ENCODE data around the gene GLUL.
"Not testable (repeated sequence)": the region's sequence is repeated elsewhere in the genome, so short reads cannot be mapped to it uniquely, and the experiment has no call there.

Gene GLUL

DNA sequence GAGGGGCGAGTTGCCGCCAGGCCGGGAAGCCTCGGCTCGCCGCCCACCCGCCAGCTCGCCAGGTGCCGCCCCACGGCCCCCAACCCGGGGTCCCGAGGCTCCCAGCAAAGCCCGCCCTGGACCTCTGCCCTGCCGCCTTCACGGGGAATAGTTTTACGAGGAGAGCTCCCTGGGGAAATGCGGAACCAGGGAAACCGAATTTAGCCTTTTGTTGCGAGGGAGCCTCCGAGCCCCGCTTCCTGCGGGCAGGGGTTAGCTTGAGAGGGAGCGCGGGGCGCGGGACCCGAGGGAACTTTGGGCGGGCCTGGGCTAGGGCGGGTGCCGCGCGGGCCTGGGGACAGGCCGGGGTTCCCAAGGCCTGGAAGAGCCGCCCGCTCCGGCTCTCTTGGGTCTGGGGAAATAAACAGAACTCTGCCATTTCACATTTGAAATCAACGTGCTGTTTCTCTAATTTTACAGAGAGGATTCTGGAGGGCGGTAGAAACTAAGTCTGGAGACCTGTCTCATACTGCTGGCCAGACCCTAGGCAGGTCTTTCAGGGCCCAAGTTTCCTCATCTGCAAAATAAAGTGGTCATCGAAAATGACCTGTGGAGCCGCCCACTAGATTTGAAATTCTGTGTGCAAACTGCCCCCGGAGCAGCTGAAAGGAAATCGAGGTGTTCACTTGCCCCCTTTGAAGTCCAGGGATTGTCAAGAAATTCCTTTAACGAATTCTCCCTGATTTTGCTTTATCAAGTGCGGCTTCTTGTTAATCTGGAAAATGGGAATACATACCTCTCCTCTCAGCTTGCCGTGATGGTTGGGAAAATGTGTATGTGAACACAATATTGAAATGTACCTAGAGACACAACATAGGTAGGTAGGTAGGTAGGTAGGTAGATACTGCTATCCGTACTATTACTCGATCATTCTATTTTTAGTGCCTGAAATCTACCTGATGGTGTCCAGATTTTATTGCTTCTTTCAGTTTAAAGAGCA, 749 bp upstream of the GLUL start:
- DNase-seq, result peak; percentile 66

DNA sequence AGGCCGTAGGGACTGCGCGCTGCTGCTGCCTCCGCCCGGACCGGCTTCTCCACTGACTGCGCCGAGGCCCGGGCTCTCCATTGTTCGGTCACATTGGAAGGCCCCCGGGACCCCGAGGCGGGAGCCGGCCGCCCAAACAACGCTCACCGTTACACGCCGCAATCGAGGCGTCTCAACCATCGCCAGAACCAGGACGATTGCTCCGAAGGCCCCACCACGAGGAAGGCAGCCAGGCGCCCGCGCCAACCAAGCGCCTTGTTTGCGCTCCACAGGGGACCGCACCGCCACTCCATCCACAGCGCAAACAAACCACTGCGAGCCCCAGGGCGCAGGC, 595 bp downstream of the GLUL start:
- DNase-seq, result no peak

DNA sequence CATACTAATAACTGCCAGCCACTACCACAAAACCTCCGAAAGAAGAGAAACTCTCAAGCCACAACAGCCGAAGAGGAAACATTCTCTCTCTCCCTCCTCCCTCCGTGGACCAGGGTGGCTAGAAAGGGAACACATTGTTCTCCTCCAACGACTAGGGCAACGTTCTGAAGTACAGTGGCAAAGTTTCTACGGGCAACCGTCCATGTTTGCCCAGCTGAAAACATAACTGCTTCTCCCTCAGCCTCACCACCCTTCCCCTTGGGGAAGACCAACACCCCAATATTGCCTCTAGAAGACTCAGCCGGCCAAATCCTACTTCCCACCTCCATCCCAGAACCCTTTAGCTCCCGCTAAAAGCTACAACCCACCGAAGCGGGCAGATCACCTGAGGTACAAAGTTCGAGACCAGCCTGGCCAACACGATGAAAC, 2.0 kb downstream of the GLUL start:
- DNase-seq, result no peak

DNA sequence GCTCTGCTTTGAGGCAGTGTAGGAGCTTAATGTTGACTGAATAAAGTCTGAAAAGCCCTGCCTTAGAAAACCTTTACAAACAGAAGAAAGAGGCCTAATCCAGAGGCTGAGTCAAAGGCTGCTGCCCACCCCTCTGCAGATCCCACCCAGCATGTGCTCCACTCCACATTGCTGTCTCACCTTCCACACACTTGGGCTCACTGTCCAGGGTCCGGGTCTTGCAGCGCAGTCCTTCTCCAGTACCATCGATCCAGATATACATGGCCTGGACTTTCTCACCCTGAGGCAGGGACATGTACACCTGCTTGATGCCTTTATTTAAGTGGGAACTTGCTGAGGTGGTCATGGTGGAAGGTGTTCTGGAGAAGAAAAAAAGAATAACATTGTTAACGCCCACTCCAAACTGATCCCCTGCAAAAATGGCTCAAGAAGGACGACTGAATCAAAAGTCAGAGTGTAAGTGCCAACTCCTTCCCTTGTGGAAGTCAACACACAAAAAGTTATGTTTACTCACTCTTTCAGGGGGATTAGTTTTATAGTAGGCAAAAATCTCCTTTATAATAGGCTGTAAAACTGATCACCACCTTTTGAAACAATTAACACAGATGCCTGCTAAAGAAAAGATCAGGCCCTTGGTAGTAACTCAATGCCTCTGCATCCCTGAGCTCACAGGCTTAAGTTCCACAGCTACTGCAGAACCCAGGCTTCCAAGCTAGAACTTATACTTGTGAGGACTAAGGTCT, 3.0 kb downstream of the GLUL start:
- no peak for DNase-seq

DNA sequence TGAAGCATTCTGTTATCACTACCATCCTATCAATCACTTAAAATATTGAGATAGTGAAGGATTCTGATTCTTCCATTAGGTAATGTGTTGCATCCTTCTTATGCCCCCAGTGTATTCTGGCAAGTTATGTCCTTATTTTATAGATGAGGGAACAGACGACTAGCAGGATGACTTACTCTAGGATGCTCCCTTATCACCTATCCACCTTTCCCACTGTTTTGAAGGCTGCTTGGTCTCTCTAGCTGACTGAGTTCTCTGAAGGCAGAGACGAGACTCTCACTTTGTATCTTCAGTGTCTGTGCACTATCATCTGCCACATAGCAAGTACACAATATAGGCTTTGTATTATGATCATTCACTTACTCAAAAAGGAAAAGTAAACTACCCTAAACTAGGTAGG, 4.0 kb downstream of the GLUL start:
- no peak for DNase-seq

DNA sequence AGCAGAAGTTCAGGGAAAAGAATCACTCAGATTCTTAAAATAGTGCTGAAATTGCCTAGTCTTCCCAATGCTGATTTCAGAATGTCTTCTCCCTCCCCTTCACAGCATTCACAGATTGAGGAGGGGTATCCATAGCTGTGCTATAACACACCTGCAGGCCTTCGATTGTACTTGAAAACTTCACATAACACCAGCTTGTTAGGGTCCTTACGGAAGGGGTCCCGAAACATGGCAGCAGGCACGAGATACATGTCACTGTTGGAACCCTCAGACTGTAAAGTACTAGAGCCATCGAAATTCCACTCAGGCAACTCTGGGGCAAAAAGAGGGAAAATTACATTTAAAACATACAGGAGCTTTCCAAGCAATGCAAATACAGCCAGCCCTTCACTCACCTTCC, 4.6 kb downstream of the GLUL start:
- no peak for DNase-seq

DNA sequence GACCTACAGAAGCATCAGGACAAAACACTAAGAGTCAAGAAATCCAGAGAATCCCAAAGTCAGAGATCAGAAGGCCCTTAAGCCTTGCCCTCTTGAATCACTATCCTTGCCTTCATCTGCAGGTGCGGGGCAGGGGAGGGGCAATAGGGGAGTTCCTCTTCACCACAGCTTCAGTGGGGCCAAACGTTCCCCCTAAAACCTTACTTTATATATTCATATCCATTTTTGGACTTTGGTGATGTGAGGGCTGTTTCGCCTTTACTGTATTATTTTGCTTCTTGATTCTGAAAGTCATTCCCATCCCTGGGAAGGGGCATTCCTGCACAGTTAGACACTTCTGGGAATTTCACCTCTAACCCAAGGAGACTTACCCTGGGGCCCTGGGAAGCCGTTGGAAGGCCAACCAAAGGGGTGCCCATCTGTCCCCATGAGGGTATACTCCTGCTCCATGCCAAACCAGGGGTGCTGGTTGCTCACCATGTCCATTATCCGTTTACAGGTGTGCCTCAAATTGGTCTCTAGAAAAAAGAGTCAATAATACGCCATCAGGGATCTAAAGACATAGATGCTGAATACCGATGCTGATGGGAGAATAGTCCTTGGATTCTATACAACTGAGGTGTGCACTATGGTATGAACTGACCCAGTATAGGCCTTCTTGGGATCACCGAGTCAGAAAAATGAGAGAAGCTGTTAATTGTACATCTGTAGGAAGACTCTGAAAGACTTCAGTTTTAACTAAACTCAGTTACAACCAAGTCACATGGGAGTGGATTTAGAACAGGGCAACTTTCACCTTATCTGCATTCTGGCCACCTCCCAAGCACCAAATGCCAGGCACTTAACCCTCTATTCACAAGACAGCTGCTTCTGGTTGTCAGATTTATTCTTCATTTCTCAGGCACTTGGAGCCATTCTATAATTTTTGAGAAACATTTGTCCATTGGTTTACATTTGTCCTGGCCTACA, 5.4 kb downstream of the GLUL start:
- no peak for DNase-seq

DNA sequence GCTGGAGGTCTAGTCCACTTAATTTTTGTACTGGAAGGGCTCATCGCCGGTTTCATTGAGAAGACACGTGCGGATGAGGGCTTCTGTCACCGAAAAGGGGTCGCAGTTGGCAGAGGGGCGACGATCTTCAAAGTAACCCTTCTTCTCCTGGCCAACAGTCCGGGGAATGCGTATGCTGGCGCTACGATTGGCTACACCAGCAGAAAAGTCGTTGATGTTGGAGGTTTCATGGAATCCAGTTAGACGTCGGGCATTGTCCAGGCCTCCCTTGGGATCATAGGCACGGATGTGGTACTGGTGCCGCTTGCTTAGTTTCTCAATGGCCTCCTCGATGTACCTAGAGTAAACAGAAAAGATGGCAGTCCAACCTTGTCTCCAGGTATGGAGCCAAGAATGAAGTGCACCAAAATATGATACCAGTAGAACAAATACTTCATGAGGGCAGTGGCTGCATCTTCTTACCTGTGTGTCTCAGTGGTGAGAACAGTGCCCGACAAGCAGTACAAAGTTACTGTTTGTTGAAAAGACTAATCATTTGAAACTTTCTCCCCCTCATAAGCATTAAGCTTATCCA, 7.1 kb downstream of the GLUL start:
- no peak for DNase-seq

DNA sequence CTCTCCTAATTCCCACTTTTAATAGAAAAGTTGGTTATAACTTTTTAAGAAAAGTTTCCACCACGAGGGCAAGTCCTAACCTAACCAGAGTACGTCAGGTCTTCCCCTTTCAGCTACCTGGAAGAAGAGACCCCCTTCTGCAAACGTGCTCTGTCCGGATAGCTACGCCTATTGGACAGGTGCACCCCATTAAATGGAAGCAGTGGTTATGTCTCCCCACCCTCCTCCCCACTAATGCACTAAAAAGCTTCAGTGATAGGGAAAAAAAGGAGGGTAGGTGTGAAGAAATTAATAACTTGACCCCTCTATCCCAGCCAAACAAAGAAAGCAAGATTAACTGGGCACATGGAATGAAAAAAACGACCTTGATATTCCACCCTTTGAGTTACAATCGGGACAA, 7.7 kb downstream of the GLUL start:
- DNase-seq, result no peak

DNA sequence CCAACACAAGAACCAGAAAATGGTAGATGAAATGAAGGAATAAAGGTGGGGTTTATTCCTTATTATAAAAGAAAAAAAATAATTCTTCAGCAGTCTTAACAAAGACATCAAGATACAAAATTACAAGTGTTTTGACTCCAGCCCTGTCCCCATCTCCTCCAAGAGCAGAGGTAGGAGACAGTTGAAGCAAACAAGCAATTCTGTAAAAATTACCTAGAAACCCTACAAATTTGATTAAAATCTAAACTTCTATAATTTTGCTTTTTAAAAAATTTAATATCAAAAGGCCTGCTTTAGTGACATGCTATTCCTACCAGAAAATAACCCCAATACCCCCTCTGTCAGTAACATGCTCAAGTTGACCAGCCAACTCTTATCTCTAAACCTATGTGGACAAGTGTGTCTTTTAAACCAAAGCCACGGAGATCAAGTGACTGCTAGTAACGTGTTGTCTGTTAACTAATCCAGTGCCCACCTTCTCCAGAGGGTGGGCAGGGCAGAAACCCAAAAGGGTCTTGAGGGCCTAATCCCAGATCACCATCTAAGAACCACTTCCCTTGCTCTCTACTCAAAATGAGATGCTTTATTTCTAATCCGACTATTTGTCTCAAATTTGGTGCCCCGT, 8.4 kb downstream of the GLUL start:
- DNase-seq, result no peak

DNA sequence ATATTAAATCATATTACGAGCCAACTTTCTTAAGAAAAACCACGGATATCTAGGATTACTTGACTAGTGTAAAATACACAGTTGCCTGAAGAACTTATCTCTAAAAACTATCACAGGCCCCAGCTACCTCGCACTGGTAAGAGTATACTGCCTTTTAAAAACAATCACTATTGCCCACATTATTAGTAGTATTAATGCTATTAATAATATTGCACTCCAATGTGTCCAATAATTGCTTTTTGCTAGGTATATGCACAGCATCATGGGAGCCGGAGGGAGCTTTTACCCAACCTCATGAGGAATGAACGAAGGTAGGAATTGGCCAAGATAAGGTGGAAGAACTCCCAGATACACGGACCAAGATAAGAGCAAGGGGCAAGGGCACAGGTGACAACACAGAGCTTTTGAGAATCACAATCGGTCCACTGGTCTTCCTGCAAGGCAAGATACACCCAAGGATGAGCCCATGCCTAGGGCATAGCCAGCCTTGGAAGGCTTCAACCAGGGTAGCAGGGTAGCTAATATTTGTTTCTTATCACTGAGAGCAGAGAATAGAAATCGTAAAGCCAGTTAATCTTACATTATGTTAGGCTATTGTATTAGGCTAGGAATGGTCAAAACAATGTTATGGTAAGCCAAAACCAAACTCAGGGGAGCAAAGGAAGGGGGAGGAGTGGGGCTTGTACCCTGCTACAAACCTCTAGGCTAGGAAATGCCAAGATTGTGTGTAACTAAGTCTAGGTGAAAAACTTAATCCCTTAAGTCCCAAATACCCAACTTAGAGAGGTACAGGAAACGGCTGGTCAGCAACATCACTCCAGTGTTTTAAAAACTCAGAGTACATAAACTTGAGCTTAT, 9.4 kb downstream of the GLUL start:
- no peak for DNase-seq

DNA sequence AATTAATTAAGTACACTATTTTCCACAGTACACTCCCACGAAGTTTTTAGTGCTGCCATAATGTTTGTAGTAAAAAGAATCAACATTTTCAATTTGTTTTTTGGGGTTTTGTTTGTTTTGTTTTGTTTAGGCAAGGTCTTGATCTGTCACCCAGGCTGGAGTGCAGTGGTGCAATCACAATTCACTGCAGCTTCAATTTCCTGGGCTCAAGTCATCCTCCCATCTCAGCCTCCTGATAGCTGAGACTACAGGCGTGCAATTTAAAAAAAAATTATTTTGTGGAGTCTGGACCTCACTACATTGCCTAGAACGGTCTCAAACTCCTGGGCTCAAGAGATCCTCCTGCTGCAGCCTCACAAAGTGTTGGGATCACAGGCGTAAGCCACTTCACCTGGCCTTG, 11.4 kb downstream of the GLUL start:
- DNase-seq, result no peak

DNA sequence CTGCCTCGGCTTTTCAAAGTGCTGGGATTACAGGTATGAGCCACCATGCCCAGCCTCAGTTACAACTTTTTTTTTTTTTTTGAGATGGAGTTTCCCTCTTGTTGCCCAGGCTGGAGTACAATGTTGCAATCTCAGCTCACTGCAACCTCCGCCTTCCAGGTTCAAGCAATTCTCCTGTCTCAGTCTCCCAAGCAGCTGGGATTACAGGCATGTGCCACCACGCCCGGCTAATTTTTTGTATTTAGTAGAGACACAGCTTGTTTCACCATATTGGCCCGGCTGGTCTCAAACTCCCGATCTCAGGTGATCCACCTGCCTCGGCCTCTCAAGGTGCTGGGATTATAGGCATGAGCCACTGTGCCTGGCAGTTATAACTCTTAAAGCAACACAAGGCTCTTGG, 11.8 kb downstream of the GLUL start:
- DNase-seq, result not testable (repeated sequence)

DNA sequence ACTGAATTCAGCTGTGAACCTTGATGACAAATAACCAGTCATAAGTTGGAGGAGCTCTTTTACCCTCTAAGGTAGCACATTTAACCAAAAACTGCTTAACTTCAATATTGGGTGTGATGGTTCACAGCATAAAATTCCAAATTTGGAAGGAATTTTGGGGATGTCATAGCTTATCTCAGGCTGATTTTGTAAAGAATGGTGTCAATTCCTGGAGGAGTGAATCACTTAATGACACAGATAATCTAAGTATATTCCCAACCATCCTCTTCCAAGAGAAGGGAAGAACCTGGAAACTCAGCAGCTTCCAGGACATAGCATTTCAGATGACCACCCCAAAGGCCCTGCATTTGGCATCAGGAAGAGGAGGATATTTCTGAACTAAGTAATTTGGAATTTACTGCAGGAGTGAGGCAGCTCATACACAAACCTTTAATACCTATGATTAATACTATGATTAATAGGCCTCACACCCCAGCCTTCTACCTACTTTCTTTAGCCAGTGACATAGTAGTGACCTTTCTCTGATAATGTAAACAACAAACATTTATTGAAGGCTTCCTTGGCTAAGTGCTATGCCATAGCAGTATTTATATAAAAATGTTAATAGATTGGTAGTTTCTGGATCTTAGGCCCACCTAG, 14.5 kb downstream of the GLUL start:
- DNase-seq, result peak; percentile 31

DNA sequence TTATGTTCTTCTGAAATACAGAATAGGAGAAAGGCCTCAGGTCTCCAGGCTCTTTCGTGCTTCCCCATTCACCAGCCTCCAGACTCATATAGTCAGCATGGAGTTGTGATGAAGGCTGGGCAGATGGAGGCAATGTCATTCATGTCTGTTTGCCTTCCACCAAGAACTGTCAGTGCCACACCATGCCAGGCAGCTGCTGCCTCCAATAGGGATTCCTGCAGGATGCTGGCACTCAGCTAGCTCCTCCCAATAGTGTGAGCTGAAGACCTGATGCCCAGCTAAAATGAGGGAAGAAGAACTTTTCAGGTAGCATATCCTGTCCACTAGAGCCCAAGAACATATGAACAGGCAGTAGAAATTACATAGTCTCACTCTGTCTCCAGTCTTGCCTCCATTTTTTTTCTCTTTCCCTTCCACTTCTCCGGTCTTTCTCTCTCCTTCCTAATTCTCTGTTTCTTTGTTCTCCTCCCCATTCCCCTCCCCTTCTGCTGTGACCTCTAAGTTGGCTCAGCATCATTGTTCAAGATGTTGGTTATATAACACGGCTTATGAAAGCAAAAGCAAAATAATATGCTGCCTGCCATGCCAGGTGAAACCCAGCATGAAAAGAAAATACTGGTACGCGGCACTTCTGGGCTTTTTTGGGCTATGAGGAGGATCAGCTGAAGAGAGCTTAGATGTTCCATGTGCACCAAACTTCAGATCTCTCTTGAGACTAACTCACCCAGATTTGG, 17.3 kb downstream of the GLUL start:
- DNase-seq, result no peak

DNA sequence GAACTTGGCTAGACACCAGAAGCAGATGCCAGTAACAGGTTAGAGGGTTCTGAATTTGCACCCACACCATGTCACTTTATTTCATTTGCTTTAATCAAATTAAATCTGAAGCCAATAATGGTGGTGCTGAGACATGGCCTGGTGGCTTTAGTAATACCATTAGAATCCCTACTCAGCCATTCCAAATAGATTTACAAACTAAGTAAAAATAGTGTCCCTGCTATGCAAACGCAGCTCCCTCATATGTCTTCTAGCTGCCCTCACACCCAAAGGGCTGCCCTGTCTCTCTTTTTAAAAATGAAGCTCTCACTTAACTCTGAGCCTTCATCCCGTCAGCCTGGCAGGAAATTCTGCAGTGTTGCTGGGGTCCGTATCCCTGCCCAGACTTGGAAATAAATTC, 21.1 kb downstream of the GLUL start:
- no peak for DNase-seq

DNA sequence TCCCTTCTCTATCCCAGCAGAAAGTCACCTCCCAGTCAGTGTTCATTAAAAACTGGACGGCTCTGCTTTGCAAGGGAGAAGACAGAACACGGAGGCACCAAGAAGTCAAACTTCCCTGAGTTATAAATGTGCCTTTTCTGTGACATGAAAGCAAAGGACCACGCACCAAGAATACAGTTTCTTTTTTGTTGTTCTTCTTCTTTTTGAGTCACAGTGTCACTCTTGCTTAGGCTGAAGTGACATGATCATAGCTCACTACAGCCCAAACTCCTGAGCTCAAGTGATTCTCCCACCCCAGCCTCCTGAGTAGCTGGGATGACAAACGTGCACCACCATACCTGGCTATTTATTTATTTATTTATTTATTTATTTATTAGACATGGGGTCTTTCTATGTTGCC, 22.7 kb downstream of the GLUL start:
- no peak for DNase-seq

DNA sequence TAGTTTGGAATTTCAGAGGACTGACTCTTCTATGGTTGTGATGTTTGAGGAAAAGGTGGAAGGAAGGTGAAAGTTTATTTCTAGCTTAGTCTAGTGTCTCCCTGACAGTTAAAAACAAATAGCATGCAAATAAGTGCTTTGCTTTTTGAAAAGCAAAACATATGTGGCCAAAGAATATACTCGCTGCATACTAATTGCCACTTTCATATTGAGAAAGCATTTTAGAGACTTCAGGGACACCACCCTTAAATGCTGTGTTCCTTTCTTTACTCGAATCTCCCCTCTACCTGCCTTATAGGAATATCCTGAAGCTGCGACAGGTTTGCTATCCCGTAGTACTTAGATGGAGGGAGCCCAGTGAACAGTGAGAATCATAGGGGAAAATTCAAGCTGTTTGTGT, 23.2 kb downstream of the GLUL start:
- no peak for DNase-seq

DNA sequence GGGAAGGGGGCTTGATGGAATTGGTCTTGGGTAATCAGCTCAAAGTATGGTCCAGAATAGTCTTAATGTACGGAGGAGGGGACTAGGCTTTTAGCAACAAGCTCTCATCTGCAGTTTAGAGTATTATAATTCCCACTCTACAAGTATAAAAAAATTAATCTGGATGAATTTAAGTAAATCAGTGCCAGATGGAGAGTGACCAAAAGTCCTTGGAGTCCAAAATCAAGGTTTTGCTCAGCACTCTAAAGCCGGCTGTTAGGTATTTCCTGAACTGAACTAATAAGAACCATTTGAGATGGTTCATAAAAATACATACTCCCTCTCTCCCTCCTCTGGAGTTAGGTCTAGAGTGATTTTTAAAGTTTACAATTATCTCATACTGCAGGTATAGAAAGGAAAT, 23.7 kb downstream of the GLUL start:
- no peak for DNase-seq

DNA sequence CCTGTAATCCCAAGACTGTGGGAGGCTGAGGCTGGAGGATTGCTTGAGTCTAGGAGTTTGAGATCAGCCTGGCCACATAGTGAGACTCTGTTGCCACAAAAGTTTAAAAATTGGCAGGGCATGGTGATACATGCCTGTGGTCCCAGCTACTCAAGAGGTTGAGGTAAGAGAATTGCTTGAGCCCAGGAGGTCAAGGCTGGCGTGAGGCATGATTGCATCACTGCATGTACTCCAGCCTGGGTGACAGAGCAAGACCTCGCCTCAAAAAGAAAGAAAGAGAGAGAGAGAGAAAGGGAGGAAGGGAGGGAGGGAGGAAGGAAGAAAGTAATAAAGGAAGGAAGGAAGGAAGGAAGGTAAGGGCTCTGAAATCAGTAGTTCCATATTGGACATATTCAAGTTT, 25.0 kb downstream of the GLUL start:
- no peak for DNase-seq

All from fibroblast of skin of right quadriceps (primary cell).